GM12801 (cell line): ENCODE results near the gene RPGRIP1.

Experiments used
- CTCF ChIP-seq: IDR thresholded peaks from one replicate; pipeline ENCODE4 v1.5.1; 2011; ENCODE audit warnings: control low read depth; ENCODE audit not compliant: insufficient read length; ENCODE audit errors: extremely low read depth

The RPGRIP1 gene

GRCh38 chr14:21241218-21241819 is 38.6 kb upstream of the RPGRIP1 start:
- no peak for TF ChIP-seq CTCF

GRCh38 chr14:21244544-21244943 is 35.3 kb upstream of the RPGRIP1 start:
- TF ChIP-seq CTCF, result no peak

GRCh38 chr14:21245813-21246212 is 34.1 kb upstream of the RPGRIP1 start:
- TF ChIP-seq CTCF, result no peak

- no peak for TF ChIP-seq CTCF
Observed at GRCh38 chr14:21248338-21248737, 31.5 kb upstream of the RPGRIP1 start.

GRCh38 chr14:21248739-21249411 is 31.0 kb upstream of the RPGRIP1 start:
- no peak for TF ChIP-seq CTCF

GRCh38 chr14:21251215-21251614 is 28.7 kb upstream of the RPGRIP1 start:
- TF ChIP-seq CTCF, result no peak

- TF ChIP-seq CTCF, result no peak
Observed at GRCh38 chr14:21252149-21252548, 27.7 kb upstream of the RPGRIP1 start.
